Measurements from ENCODE around the gene TMEM45A.
"Not testable (repeated sequence)": the region's sequence is repeated elsewhere in the genome, so short reads cannot be mapped to it uniquely, and the experiment has no call there.

TMEM45A gene

GRCh38 chr3:100536093-100536492 is 43.7 kb downstream of the TMEM45A start:
- DNase-seq, result no peak

GRCh38 chr3:100537646-100538338 is 45.4 kb downstream of the TMEM45A start:
- no peak for DNase-seq

- DNase-seq, result no peak
Measured at GRCh38 chr3:100538339-100538706, 45.9 kb downstream of the TMEM45A start.

GRCh38 chr3:100540791-100541334 is 48.4 kb downstream of the TMEM45A start:
- DNase-seq, result no peak

GRCh38 chr3:100541428-100541827 is 49.0 kb downstream of the TMEM45A start:
- not testable (repeated sequence) for DNase-seq

GRCh38 chr3:100545371-100545770 is 53.0 kb downstream of the TMEM45A start:
- DNase-seq, result no peak

GRCh38 chr3:100546020-100546744 is 53.8 kb downstream of the TMEM45A start:
- no peak for DNase-seq

- no peak for DNase-seq
Measured at GRCh38 chr3:100548053-100548452, 55.6 kb downstream of the TMEM45A start.

GRCh38 chr3:100553618-100554372 is 61.4 kb downstream of the TMEM45A start:
- DNase-seq, result no peak

GRCh38 chr3:100554373-100554676 is 61.9 kb downstream of the TMEM45A start:
- DNase-seq, result no peak

- DNase-seq, result no peak
Measured at GRCh38 chr3:100556673-100557310, 64.4 kb downstream of the TMEM45A start.

- DNase-seq, result no peak
Measured at GRCh38 chr3:100558233-100558632, 65.8 kb downstream of the TMEM45A start.

GRCh38 chr3:100560426-100560825 is 68.0 kb downstream of the TMEM45A start:
- no peak for DNase-seq

GRCh38 chr3:100561459-100562158 is 69.2 kb downstream of the TMEM45A start:
- no peak for DNase-seq

GRCh38 chr3:100562224-100562857 is 69.9 kb downstream of the TMEM45A start:
- DNase-seq, result no peak

- no peak for DNase-seq
Measured at GRCh38 chr3:100563228-100563627, 70.8 kb downstream of the TMEM45A start.

GRCh38 chr3:100563652-100564211 is 71.3 kb downstream of the TMEM45A start:
- DNase-seq, result no peak

- DNase-seq, result no peak
Measured at GRCh38 chr3:100570811-100571210, 78.4 kb downstream of the TMEM45A start.

GRCh38 chr3:100574536-100574935 is 82.1 kb downstream of the TMEM45A start:
- DNase-seq, result no peak

- no peak for DNase-seq
Measured at GRCh38 chr3:100575704-100576103, 83.3 kb downstream of the TMEM45A start.

- DNase-seq, result no peak
Measured at GRCh38 chr3:100577382-100578008, 85.1 kb downstream of the TMEM45A start.

Measured in CD4-positive, alpha-beta T cell treated with Interferon alpha-2 for 1 hour (primary cell).